Colon (tissue), 2 donors: Measurements from ENCODE around the gene ADD2.

Source experiments
- FAIRE-seq: peaks from 2 replicates; lab custom pipeline; 2012; peaks lifted over from hg19 to GRCh38; lab: Jason Lieb, UNC
- donor health status: control.
- donor health status: control.

The ADD2 gene

DNA sequence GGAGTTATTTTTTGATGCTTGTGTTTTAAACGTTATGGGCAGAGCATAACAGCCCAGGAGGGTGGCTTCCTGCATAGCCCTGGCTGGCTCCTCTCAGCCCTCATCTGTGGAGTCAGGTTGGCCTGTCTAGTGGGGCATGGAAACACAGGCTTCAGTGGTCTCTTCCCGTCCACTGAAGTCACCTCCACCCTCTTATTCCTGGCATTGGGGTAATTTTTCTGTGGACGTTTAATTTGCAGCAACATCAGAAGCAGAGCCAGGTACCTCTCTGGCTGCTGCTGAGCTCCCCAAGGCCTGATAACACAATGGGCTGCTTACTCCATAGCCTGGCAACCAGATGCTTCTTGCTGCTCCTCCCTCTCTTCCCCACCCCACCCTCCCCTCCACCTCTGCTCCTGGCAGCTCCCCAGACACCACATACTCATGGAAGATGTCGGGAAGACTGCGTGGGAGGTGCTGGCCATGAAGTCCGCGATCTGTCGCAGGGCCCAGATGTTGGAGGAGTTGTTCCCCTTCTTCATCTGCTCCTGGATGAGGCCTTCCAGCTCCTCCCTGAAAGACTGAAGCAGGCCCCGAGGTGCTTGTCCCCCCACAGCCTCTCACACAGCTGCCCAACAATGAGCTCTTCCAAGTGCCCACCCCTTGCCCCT is 64.0 kb downstream of the ADD2 start:
- no peak for FAIRE-seq

DNA sequence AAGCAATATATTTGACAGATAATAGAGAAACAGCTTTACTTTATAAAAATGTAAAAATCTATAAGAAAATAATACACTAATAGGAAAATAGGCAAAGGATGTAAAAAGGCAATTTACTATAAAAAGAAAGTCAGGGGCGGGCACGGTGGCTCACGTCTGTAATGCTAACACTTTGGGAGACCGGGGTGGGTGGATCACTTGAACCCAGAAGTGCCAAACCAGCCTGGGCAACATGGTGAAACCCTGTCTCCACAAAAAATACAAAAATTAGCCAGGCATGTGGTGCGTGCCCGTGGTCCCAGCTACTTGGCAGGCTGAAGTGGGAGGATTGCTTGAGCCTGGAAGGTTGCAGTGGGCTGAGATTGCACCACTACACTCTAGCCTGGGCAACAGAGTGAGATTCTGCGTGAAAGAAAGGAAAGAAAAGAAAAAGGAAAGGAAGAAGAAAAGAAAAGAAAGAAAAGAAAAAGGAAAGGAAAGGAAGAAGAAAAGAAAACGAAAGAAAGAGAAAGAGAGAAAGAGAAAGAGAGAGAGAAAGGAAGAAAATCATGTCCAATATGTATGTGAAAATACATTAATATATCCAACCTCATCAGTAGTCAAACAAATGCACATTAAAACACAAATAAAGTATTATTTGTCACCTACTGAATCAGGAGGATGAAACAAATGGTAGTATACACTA is 65.1 kb downstream of the ADD2 start:
- FAIRE-seq: no peak

DNA sequence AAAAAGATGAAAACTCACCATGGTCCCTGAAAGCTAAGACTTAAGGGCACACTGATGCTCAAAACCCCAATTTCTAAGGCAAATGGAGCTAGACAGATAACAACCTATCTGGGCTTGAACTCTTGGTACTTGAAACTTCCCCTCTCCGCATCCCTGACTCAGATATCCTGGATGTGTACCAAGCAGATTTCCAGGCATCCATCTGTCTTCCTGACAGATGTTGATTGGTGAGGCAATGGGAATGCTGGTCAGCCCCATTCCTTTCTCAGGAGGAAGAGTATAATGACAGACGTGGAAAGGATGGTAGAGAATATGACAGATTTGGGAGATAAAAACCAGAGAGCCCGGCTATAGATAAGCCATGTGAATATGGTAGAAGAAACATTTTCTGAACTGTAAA is 69.2 kb downstream of the ADD2 start:
- FAIRE-seq: no peak

DNA sequence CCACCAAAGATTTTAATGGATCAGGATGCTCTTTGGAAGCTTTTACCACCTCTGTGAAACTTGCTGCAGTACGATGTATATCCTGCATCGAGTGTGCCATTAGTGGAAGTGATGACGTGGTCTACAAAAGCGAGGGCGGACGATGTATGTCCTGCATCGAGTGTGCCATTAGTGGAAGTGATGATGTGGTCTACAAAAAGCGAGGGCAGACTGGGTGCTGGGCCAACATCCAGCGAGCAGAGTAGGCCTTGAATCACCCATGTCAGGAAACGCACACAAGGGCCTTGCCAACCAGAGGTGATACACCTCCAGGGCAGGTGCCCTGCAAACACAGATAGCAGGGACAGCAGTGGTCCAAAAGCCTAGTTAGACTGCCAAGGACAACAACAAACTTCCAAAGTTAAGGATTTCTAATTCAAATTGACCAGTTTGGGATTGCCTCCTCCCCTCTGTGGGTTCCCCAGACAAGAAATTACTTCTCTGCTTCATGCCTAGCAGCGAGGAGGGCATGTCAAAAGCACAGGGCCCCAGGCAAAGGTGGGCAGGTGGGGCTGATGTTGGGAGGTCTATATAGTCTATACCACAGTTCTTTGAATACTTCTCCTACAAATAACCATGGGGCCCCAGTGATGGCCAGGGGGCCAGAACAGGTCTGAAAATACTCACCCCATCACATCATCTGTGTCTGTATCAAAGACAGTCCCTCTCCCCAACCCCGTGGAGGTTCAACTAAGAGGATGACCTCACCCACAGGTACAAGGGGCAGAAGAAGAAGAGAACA is 70.2 kb downstream of the ADD2 start:
- no peak for FAIRE-seq

DNA sequence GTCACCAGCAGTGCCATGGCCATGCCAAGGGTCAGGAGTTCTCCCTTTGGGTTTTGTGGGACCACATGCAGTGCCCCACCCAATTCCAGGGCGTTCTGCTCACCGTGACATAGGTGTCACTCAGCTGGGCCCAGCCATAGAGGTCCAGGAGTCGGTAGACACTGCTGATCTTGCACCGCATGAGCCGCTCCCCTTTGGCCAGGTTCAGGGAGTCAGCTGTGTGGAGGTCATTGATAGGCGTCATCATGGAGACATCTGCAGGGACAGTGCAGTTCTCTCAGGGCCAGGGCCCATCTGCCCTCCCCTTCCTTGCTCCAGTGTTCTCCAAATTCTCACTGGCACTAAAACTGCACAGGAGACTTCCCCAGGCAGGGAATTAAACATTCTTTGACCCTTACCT is 71.9 kb downstream of the ADD2 start:
- no peak for FAIRE-seq

DNA sequence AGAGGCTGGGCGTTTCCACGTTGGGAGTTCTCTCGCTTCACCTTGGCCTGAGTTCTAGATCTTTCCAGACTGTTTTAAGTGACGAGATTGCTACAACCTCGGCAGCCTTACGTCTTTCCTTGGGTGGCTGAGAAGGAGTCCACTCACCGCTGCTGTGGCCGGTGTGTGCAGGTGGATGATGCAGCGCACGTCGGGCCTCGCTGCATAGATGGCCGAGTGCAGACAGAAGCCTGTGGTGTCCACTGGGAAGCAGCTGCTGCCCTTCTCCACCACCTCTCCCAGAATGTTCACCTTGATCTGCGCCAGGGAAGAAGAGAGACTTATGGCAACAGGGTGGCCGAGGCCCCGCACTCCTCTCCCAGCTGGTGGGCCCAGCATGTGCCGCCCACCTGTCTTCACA is 75.7 kb downstream of the ADD2 start:
- no peak for FAIRE-seq

DNA sequence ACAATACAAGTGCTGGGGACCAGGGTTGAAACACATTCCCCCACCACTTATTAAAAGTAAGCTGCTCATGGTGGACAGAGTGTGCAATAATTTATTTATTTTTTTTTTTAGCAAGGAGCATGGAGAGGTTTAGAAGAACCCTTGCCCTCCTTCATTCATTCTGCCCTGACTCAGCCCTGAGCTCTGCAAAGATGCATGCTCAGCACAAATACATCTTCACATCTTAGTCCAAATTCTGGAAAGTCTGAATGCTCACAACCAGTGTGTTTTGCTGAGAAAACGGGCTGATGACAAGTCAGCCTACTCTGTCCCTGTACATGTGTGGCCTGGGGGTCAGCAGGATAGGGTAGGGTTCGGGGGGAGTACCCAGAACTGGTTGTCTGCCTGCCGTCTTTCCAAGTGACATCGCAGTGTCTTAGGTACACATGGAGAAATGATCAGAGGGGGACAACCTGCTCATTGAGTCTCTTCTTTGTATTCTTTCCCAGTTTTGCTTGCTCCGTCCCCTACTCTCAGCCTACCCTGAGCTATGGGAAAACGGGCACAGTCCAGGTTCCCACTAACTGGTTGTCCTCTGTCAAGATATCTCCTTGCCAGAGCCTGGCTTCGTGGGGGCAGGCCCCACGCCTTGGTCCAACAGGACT is 76.4 kb downstream of the ADD2 start:
- no peak for FAIRE-seq

DNA sequence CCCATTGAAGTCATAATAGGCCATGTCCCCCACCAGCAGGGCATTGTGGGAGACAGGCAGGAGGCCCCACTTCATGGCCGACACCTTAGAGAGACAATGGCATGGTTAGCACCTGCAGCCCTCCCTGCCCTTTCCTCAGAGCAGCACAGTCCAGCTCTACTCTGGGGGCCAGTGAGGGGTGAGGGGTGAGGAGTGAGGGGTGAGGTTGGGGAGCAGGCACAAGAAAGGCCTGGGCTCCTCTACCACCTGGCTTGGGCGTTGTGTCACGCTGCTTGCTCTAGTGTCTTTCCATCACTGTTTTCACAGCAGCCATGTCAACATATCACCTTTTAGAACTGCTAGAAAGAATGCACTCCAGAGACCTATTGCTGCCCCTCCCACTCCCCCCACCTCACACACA is 77.2 kb downstream of the ADD2 start:
- no peak for FAIRE-seq

DNA sequence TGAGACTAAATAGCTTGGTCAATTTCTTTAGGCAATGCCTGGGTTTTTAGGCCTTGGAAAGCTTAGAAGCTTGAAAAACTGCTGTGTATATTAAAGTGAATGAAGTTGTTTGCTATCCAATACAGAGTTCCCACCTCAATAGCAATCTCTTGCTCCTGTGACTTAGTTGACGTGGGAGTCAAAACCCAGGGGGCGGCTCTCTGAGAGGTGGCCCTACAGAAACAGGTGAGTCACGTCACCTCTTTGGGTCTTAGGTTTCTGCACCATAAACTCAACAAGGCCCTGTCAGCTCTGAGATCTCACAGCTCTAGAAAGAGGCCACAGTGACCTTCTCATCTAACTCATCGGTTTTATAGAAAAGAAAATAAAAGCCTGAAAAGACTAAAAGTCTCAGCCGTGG is 79.6 kb downstream of the ADD2 start:
- no peak for FAIRE-seq

DNA sequence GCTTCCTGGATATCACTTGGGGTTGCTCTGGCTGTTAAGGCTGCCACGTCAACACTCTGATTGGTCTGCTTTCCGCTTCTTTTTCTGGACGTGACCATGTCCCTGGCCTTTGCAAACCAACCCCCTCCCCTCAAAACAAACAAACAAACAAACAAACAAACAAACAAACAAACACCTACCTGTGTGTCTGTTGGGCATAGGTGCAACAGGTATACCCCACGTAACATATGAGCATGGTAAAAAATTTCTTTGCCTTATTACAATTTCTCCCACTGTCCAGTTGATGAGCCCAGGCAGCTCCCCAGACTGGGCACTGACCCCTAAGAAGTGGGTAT is 80.6 kb downstream of the ADD2 start:
- no peak for FAIRE-seq

DNA sequence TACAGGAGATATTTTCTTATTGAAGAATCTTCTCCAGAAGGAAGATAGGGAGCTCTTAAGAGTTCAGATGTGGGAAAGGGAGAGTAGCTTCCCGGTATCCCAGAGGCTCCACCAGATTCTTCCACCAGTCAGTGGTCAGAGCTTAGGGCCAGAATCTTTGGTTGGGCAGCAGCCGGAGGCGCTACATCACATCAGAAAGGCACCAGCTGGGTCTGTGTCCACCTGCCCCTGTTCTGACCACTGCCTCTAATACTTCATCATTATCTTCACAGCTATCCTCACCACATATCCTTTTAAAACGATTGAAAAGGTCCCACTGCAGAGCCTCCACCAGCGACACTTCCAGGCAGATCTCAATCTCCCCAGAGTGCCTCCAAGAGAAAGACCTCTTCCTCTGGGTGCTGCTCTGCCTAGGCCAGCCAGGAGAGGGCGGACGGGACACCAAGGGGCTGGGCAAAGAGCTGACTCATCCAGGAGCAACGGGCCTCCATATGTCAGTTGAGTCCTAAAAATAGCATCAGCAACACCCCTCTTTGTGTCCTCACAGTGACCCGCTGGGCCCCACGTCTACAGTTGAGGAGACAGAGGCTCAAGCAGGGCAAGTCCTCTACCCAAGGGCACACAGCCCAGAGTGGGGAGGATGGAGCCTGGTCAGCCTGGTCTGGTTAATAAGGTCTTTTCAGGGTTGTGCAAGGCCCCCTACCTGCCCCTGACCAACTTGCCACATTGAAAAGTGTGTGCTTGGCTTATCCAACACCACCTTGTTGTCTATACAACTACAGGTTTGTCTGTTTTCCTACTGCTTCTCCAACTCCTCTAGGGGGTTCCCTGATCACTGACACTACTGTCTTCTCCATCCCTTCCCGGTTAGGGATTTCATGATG is 81.2 kb downstream of the ADD2 start:
- no peak for FAIRE-seq

DNA sequence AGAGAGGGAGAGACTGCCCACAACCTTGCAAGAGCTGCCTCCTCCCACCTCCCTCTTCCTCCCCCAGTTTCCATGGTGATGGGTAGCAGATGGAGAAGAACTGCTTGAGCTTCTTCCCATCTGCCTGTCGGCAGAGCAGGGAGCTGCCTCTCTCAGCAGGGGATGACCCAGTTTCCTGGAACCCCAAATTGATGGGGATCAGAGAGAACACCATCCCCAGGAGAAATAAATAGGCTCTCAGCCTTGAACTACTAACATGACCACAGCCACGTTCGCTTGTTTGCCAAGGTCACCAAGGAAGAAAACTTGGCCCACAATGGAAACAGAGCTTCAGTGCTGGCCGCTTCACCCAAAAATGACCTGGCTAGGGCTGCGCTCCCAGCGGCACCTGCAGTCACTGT is 82.2 kb downstream of the ADD2 start:
- FAIRE-seq: no peak

DNA sequence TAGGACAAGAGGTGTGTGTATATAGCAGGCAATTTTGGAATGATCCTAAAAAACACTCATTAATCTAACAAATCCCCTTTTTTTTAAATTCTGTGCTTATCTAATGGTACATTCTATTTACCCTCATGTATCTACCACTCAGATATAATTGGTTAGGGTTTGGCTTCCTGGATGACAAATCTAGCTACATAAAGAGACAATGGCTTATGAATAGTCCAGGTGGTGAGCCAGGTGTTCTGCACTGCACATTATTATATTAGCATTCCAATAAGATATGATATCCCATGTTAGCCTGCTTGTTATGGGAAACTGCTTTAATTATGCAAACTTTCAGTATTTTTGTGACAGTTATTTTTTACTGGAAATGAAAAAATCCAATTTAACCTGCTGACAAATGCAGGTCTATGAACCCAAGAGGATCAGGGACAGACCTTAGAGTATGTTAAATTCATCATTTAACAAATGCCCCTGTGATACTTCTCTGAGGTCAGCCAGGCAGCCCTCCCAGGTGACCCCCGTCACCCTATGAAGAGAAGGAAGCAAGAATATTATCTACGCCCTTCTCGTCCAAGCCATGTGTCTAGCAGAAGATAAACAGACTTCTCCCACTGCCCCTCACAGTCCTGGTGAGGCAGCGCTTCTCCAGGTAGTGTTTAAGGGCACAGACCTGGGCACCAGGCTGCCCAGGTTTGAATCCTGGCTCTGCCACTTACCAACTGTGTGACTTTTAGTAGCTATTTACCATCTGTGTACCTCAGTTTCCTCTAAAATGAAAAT is 83.0 kb downstream of the ADD2 start:
- FAIRE-seq: no peak

DNA sequence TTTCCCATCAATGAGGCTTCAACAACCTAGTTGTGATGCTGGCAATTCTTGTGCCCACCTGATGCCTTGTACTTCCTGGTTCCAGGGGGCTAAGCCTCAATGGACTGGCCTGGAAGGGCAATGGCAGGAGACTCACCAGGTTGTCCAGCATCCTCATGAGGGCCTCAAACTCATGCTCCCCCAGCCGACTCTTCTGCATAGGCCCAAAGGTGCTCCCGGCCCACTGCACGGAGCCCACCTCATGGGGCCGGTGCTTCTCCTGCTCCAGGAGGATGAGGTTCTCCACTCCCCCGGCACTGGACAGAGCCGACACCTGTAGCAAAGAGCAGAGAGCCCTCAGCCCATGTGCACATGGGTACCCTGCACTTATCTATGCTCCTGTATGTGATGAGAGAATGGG is 84.5 kb downstream of the ADD2 start:
- no peak for FAIRE-seq

DNA sequence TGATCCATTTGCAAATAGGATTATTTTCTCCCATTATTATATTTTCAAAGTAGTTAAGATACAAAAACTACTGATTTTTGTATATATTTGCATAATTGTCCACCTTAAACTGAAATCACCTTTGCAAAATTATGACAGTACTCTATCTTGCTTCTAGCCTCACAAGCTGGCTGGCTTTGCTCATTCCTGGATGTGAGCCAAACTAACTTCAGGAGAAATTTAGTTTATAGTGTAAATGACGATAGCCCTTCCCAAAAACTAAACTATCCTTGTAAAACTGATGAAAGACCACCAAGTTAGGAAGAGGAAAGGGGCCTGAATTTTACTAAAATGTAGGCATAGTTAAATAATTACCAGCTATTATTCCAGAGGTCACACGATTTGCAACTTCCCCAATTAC is 87.3 kb downstream of the ADD2 start:
- FAIRE-seq: no peak

DNA sequence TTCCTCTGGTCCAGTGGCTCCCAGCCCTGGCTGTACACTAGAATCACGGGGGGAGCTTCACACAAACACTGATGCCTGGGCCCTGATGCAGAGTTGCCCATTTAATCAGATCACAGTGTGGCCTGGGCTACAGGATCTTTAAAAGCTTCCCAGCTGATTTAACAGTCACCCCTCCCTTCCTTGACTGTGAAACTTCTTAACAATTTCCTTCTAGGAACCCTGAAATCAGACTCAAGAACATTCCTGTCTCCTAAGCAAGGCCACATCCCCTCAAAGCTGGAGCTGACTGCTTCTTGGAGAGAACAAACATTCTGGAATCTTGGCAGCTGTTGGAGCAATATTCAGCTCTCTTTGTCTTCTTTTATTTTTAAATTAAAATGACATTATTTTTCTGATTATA is 88.7 kb downstream of the ADD2 start:
- no peak for FAIRE-seq

DNA sequence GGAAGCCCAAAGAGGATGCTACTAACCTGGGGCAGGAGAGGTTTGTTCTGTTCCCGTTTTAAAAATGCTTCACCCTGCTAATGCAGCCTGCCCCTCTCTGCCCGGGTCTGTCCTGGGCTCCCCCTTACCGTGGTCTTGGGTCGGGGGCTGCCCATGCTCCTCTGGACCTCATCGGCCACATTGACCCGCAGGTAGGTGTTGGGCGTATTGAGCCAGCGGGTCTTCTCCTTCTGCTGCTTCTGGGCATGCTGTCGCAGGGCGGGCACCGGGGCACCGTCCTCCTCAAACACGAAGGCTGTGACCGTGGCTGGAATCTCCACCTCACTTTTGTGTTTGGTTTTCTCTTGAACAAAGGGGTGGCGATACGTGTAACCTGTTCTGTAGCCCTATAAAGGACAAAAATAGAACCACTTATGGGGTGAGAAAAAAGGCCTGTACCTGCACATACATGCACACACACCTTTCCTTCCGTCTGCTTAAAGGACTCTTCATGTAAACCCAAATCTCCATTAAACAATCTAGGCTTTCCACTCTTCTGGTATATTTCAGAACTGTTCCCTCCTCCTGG is 89.3 kb downstream of the ADD2 start:
- no peak for FAIRE-seq

DNA sequence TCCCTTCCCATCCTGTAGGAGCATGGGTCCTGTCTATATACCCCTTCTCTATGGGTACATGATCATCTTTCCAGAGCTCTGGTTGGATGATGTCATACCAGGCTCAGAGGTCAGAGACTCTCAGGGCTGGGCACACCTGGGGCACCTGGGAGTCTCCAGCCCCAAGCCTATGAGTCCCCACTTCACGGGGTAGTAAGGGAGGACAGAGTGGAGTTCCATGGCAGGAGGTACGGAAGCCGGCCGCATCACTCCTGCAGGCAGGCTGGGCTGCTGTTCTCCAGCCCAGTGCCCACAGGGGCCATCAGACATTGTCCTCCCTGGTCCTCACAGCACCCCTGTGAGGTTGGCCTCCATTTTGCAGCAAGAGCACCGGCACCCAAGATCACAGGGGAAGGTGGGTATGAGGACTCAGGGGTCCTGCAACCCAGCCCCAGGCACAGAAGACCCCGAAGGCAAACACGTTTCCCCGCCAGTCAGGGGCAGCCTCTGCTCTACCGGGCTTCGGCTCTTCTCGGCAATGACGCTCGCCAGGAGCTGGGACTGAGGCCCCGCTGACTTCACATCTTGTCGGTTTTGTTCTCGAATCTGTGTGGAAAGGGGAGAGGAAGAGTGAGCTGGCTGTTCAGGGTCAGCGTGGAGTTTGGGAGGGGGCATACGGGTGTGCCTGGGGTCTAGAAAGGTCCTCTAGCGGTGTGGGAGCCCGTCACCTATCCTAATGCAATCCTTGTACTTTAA is 91.5 kb downstream of the ADD2 start:
- FAIRE-seq: no peak

DNA sequence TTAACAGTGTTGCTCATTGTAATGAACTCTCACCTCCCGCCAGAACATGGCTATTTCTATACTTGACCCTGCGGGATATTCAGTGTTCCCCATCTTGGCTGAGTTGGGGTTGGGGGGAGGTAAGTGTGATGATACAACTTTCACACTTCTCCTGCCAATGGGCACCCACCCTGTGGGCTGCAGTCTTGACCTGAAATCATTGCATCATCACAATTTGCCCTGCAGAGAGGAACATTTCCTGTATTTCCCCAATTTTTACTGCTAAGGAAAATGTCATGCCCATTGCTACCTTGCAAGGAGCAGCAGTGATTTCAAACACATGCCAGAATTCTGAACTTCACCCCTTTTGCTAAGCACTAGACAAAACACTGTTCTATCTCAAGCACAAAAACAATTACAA is 92.1 kb downstream of the ADD2 start:
- no peak for FAIRE-seq
